Muscle of arm (tissue), 14 donors: ENCODE results near the gene TREML2. TPM values are rescaled to one million over a fixed set of nuclear protein-coding genes. Genes with fewer than 3 reads are reported as not detected.
"Not testable (repeated sequence)": the region's sequence is repeated elsewhere in the genome, so short reads cannot be mapped to it uniquely, and the experiment has no call there.

Source experiments
- DNase-seq: peaks from one replicate; pipeline ENCODE4 v3.0.0-alpha.2; 2013
- long read RNA-seq, 11 donors: transcript quantifications; one replicate each; lab custom pipeline, GENCODE V29; 2026
- polyA plus RNA-seq, 12 donors: library from polyadenylated mRNA; unstranded; fragments of 120-200 nt; gene quantifications; one replicate each; pipeline ENCODE4 v1.2.1, GENCODE V29; 2013; ENCODE audit not compliant: insufficient read length in 12 of 12

The TREML2 gene
- polyA plus RNA-seq = under 1 TPM in 9 of 12 donors, not detected in 3; 0.08 to 0.58 (median 0.14) TPM
- long read RNA-seq, donor 1 = 0 reads
- long read RNA-seq, donor 2 = 0 reads
- long read RNA-seq, donor 3 = 0 reads
- long read RNA-seq, donor 4 = 0 reads
- long read RNA-seq, donor 5 = 0 reads
- long read RNA-seq, donor 6 = 0 reads
- long read RNA-seq, donor 7 = 0 reads
- long read RNA-seq, donor 8 = 0 reads
- long read RNA-seq, donor 9 = 0 reads
- long read RNA-seq, donor 10 = 0 reads
- long read RNA-seq, donor 11 = 0 reads

GRCh38 chr6:41200901-41201763, at the start of gene TREML2:
Gene TREML2 (minus strand): TSS chr6:41201149. CDS start chr6:41201008, 141 bp downstream.
- DNase-seq = no peak

GRCh38 chr6:41247882-41248705, 47.1 kb upstream of the TREML2 start:
- no peak for DNase-seq

- no peak for DNase-seq
Measured at GRCh38 chr6:41247288-41247865, 46.4 kb upstream of the TREML2 start.

GRCh38 chr6:41246529-41246928, 45.6 kb upstream of the TREML2 start:
- not testable (repeated sequence) for DNase-seq

GRCh38 chr6:41239467-41240159, 38.7 kb upstream of the TREML2 start:
- no peak for DNase-seq

GRCh38 chr6:41237128-41237527, 36.2 kb upstream of the TREML2 start:
- DNase-seq = no peak

- DNase-seq = no peak
Measured at GRCh38 chr6:41236276-41236675, 35.3 kb upstream of the TREML2 start.

- no peak for DNase-seq
Measured at GRCh38 chr6:41232667-41233066, 31.7 kb upstream of the TREML2 start.

- no peak for DNase-seq
Measured at GRCh38 chr6:41231246-41231645, 30.3 kb upstream of the TREML2 start.

- DNase-seq = no peak
Measured at GRCh38 chr6:41229721-41230120, 28.8 kb upstream of the TREML2 start.

- DNase-seq = no peak
Measured at GRCh38 chr6:41228616-41229015, 27.7 kb upstream of the TREML2 start.

- DNase-seq = no peak
Measured at GRCh38 chr6:41228096-41228495, 27.1 kb upstream of the TREML2 start, which contains the start of gene TREML4. Gene TREML4 (plus strand): TSS chr6:41228349. CDS start chr6:41228428, 79 bp downstream.

GRCh38 chr6:41226752-41227151, 25.8 kb upstream of the TREML2 start:
- no peak for DNase-seq

GRCh38 chr6:41224800-41225199, 23.9 kb upstream of the TREML2 start:
- no peak for DNase-seq

- no peak for DNase-seq
Measured at GRCh38 chr6:41222513-41222912, 21.6 kb upstream of the TREML2 start.

- no peak for DNase-seq
Measured at GRCh38 chr6:41222045-41222444, 21.1 kb upstream of the TREML2 start.

GRCh38 chr6:41216616-41217015, 15.7 kb upstream of the TREML2 start:
- no peak for DNase-seq

- DNase-seq = no peak
Measured at GRCh38 chr6:41215777-41216176, 14.8 kb upstream of the TREML2 start.

GRCh38 chr6:41214559-41215238, 13.8 kb upstream of the TREML2 start:
- no peak for DNase-seq

GRCh38 chr6:41209547-41210320, 8.8 kb upstream of the TREML2 start:
- DNase-seq = no peak
